SU-DHL-6 (cell line): ENCODE measurements around the gene TMEM131L.

Experiments
- H2AFZ ChIP-seq: fragments of 200-600 bp; sonication (generic); 2 replicates; pipeline ENCODE4 v1.6.1; 2014; ENCODE audit warnings: low read depth, mild to moderate bottlenecking, moderate library complexity, mixed read lengths, antibody characterized with exemption, low read length; ENCODE audit not compliant: severe bottlenecking
- H3F3A ChIP-seq: fragments of 200-600 bp; shearing (Covaris generic); 2 replicates; pipeline ENCODE4 v1.6.0; 2016; ENCODE audit warnings: antibody characterized with exemption, mild to moderate bottlenecking; ENCODE audit not compliant: insufficient read depth
- H3K27ac ChIP-seq: fragments of 200-600 bp; sonication (generic); 2 replicates; pipeline ENCODE4 v1.5.1; 2016; ENCODE audit warnings: low read depth, mild to moderate bottlenecking, low read length, moderate library complexity, mixed read lengths
- H3K27me3 ChIP-seq: fragments of 200-600 bp; sonication (generic), shearing (Covaris generic); 2 replicates; pipeline ENCODE4 v1.6.0; 2014; ENCODE audit warnings: mild to moderate bottlenecking, low read length
- H3K36me3 ChIP-seq: fragments of 200-600 bp; sonication (generic); 2 replicates; pipeline ENCODE4 v1.6.1; 2014; ENCODE audit warnings: mild to moderate bottlenecking, low read length, mixed read lengths
- H3K4me2 ChIP-seq: fragments of 300-600, 200-600 bp; shearing (Covaris generic), sonication (generic); 2 replicates; pipeline ENCODE4 v1.6.0; 2014; ENCODE audit warnings: low read length, low read depth, mild to moderate bottlenecking; ENCODE audit not compliant: poor library complexity, severe bottlenecking
- H3K4me3 ChIP-seq: fragments of 200-600 bp; sonication (generic); 2 replicates; pipeline ENCODE4 v1.5.1; 2014; ENCODE audit warnings: antibody characterized with exemption, low read length, mild to moderate bottlenecking, mixed read lengths; ENCODE audit not compliant: insufficient read depth, poor library complexity, severe bottlenecking
- H3K79me2 ChIP-seq: fragments of 200-600 bp; sonication (generic); 2 replicates; pipeline ENCODE4 v1.6.1; 2014; ENCODE audit warnings: mild to moderate bottlenecking, low read length, moderate library complexity; ENCODE audit not compliant: insufficient read depth
- H3K9ac ChIP-seq: fragments of 200-600 bp; sonication (generic); 2 replicates; pipeline ENCODE4 v1.7.0; 2014; ENCODE audit warnings: mild to moderate bottlenecking, low read length
- H3K9me2 ChIP-seq: fragments of 200-600 bp; sonication (generic); replicated peaks from 2 replicates; pipeline ENCODE4 v1.6.1; 2014; ENCODE audit warnings: low read length; ENCODE audit not compliant: insufficient read depth
- H3K9me3 ChIP-seq: fragments of 200-600 bp; sonication (generic); 2 replicates; pipeline ENCODE4 v1.6.1; 2014; ENCODE audit warnings: low read length, mixed read lengths; ENCODE audit not compliant: insufficient read depth
- H4K20me1 ChIP-seq: fragments of 200-600 bp; sonication (generic); 2 replicates; pipeline ENCODE4 v1.6.1; 2014; ENCODE audit warnings: low read depth, mild to moderate bottlenecking, antibody characterized with exemption, low read length, moderate library complexity, mixed read lengths
- CTCF ChIP-seq: fragments of 200-600 bp; sonication (generic); IDR thresholded peaks from one replicate; pipeline ENCODE4 v1.5.1; 2017; ENCODE audit warnings: antibody characterized with exemption, mild to moderate bottlenecking, low read length, moderate library complexity; ENCODE audit not compliant: insufficient read depth, poor library complexity, severe bottlenecking
- EZH2phosphoT487 ChIP-seq: fragments of 200-600 bp; sonication (generic), shearing (Covaris generic); conservative IDR thresholded peaks from 2 replicates; pipeline ENCODE4 v1.6.1; 2018; ENCODE audit warnings: mild to moderate bottlenecking, antibody characterized with exemption, low read length, moderate library complexity, mixed read lengths

Gene TMEM131L

GRCh38 chr4:153451911-153452657 lies 14.1 kb upstream of the TMEM131L start:
- Histone ChIP-seq H4K20me1 (no peaks in the 10 kb centered on the region), H3K4me2 (no peak overlapping the region), H2AFZ (no peak overlapping the region), H3K27ac (no peak overlapping the region), H3K9me2 (no peaks in the 10 kb centered on the region), H3K27me3 (no peaks in the 10 kb centered on the region), H3K9me3 (no peaks in the 10 kb centered on the region), H3F3A (0 out of 2 replicates have a peak, but pooled peaks cover 4% of the 10 kb centered on the region), H3K79me2 (no peaks in the 10 kb centered on the region), H3K36me3 (no peaks in the 10 kb centered on the region), H3K9ac (no peak overlapping the region), H3K4me3 (no peak overlapping the region)
- TF ChIP-seq CTCF (no peak), EZH2phosphoT487 (no peak)

GRCh38 chr4:153452658-153453378 lies 13.3 kb upstream of the TMEM131L start:
- no peak overlapping the region for H3K4me2 ChIP-seq
- H3K9me2 ChIP-seq, result no peaks in the 10 kb centered on the region
- no peaks in the 10 kb centered on the region for H3K36me3 ChIP-seq
- no peak overlapping the region for H3K4me3 ChIP-seq
- H3K9me3 ChIP-seq, result no peaks in the 10 kb centered on the region
- no peaks in the 10 kb centered on the region for H3K27me3 ChIP-seq
- TF ChIP-seq EZH2phosphoT487, result no peak
- no peak for TF ChIP-seq CTCF
- 0 out of 2 replicates have a peak, but pooled peaks cover 4% of the 10 kb centered on the region for H3F3A ChIP-seq
- H3K27ac ChIP-seq, result no peak overlapping the region
- H2AFZ ChIP-seq, result no peak overlapping the region
- H4K20me1 ChIP-seq, result no peaks in the 10 kb centered on the region
- no peak overlapping the region for H3K9ac ChIP-seq
- no peaks in the 10 kb centered on the region for H3K79me2 ChIP-seq

- TF ChIP-seq CTCF (no peak), EZH2phosphoT487 (no peak)
- Histone ChIP-seq H3K27me3 (no peaks in the 10 kb centered on the region), H3F3A (0 out of 2 replicates have a peak, but pooled peaks cover 4% of the 10 kb centered on the region), H3K4me3 (no peak overlapping the region), H3K79me2 (no peaks in the 10 kb centered on the region), H2AFZ (no peak overlapping the region), H3K36me3 (no peaks in the 10 kb centered on the region), H3K4me2 (no peak overlapping the region), H3K27ac (no peak overlapping the region), H4K20me1 (no peaks in the 10 kb centered on the region), H3K9ac (no peak overlapping the region), H3K9me2 (no peaks in the 10 kb centered on the region), H3K9me3 (no peaks in the 10 kb centered on the region)
Measured at GRCh38 chr4:153453402-153453801, 12.8 kb upstream of the TMEM131L start.
